ENCODE data around the gene PCDHA10.
A peak's percentile ranks its signal among the peaks of the same experiment; 100 is the strongest.
"Not testable (repeated sequence)": the region's sequence is repeated elsewhere in the genome, so short reads cannot be mapped to it uniquely, and the experiment has no call there.

The PCDHA10 gene

GRCh38 chr5:140855772-140856674 is at the start of gene PCDHA10:
PCDHA10 (plus strand) TSS chr5:140855897; CDS start chr5:140856049, 152 bp downstream.
- DNase-seq = no peak

- DNase-seq = peak; percentile 40
These were observed 48.6 kb upstream of the PCDHA10 start, which contains the start of gene PCDHA4 for GRCh38 chr5:140806834-140807775. PCDHA4 (plus strand) TSS chr5:140807068.

GRCh38 chr5:140808241-140808888 is 47.3 kb upstream of the PCDHA10 start:
- not testable (repeated sequence) for DNase-seq

GRCh38 chr5:140808889-140809291 is 46.8 kb upstream of the PCDHA10 start:
- no peak for DNase-seq

GRCh38 chr5:140821375-140822280 is 34.1 kb upstream of the PCDHA10 start, which contains the start of gene PCDHA5:
PCDHA5 (plus strand) TSS chr5:140821613.
- peak; percentile 63 for DNase-seq

- DNase-seq = no peak
These were observed 33.4 kb upstream of the PCDHA10 start for GRCh38 chr5:140822281-140822629.

GRCh38 chr5:140822969-140823368 is 32.7 kb upstream of the PCDHA10 start:
- DNase-seq = not testable (repeated sequence)

GRCh38 chr5:140823475-140823874 is 32.2 kb upstream of the PCDHA10 start:
- no peak for DNase-seq

GRCh38 chr5:140827704-140828361 is 27.9 kb upstream of the PCDHA10 start, which contains the start of gene PCDHA6:
PCDHA6 (plus strand) TSS chr5:140827960; CDS start chr5:140828092, 132 bp downstream.
- no peak for DNase-seq

GRCh38 chr5:140828362-140828737 is 27.3 kb upstream of the PCDHA10 start:
- DNase-seq = no peak

GRCh38 chr5:140829511-140830501 is 25.9 kb upstream of the PCDHA10 start:
- not testable (repeated sequence) for DNase-seq

GRCh38 chr5:140833993-140834392 is 21.7 kb upstream of the PCDHA10 start, which contains the start of gene PCDHA7:
PCDHA7 (plus strand) TSS chr5:140834269; CDS start chr5:140834384, 115 bp downstream.
- DNase-seq = no peak

GRCh38 chr5:140834439-140835008 is 21.2 kb upstream of the PCDHA10 start:
- DNase-seq = not testable (repeated sequence)

GRCh38 chr5:140835622-140836510 is 19.8 kb upstream of the PCDHA10 start:
- no peak for DNase-seq

- DNase-seq = no peak
These were observed 14.4 kb upstream of the PCDHA10 start, which contains the start of gene PCDHA8 for GRCh38 chr5:140840978-140841962. PCDHA8 (plus strand) TSS chr5:140841187; CDS start chr5:140841322, 135 bp downstream.

Measured in NCI-H1436 (cell line).